ENCODE results near the gene DCPS.

- TF ChIP-seq POLR2AphosphoS5 (IDR thresholded peaks at IDR 0.05; ENCODE audit: low read depth, low read length) (no peak), SIN3A (IDR thresholded peaks at IDR 0.05; ENCODE audit: borderline replicate concordance, insufficient read depth, low read length) (no peak), REST (IDR thresholded peaks at IDR 0.05; ENCODE audit: insufficient read depth in 1 of 2, low read depth in 2 of 2, low read length in 2 of 2) (no peak)
Observed at GRCh38 chr11:126329644-126330211, 25.9 kb downstream of the DCPS start.

Data from PFSK-1 (cell line).